ENCODE results near the gene CHCHD6.

DNA sequence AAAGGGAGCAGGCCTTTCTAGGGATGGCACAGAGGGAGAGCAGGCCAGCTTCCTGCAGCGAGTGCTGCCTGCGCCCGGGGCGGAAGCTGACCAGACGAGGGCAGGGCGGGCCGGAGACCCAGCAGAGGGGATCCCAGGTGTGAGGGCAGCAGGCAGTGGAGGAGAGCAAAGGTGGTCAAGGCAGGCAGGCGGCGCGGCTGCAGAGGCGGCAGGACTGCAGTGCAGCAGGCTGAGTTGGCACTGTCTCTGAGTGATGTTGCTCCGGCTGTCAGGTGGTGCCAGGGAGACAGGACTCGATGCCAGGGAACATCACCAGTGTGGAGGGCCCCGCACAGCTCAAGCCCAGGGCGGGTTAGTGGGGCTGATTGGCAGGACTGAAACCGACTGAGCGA, 256.6 kb downstream of the CHCHD6 start:
- TF ChIP-seq POLR2A (IDR thresholded peaks at IDR 0.05; ENCODE audit: low read length), result no peak
- TF ChIP-seq GATA1 (IDR thresholded peaks at IDR 0.05; ENCODE audit: low read depth, low read length), result no peak

Data from erythroblast (primary cell).